ENCODE results near the gene CALB2. TPM values are rescaled to one million over a fixed set of nuclear protein-coding genes. Genes with fewer than 3 reads are reported as not detected.

Gene CALB2
- total RNA-seq, 3 donors from 2014 or later = 7.5 to 169 (median 22.2) TPM

- Histone ChIP-seq H3K27me3 (no peaks in the 10 kb centered on the region), H3K27ac (no peak overlapping the region), H3K4me3 (no peak overlapping the region), H3K9me3 (no peaks in the 10 kb centered on the region), H3K36me3 (no peaks in the 10 kb centered on the region), H3K4me1 (no peaks in the 10 kb centered on the region)
- peak in 1 of 2 donors; percentile 27 for DNase-seq (ENCODE audit: low spot score in 2 of 2)
- TF ChIP-seq CTCF (IDR thresholded peaks at IDR 0.05) (no peak), POLR2AphosphoS5 (IDR thresholded peaks at IDR 0.05) (no peak), POLR2A (IDR thresholded peaks at IDR 0.05) (no peak)
- intact Hi-C loops (cut with DNase I; ENCODE audit: low total_unique reads) = no loop called here
Observed at GRCh38 chr16:71376465-71377157, 18.1 kb downstream of the CALB2 start.

- H3K27ac ChIP-seq = no peak overlapping the region
- no peaks in the 10 kb centered on the region for H3K36me3 ChIP-seq
- no peak for DNase-seq (ENCODE audit: low spot score in 2 of 2)
- TF ChIP-seq CTCF (IDR thresholded peaks at IDR 0.05) = no peak
- no peak for TF ChIP-seq POLR2A (IDR thresholded peaks at IDR 0.05)
- TF ChIP-seq POLR2AphosphoS5 (IDR thresholded peaks at IDR 0.05) = no peak
- no peaks in the 10 kb centered on the region for H3K27me3 ChIP-seq
- H3K9me3 ChIP-seq = no peaks in the 10 kb centered on the region
- no peaks in the 10 kb centered on the region for H3K4me1 ChIP-seq
- no peak overlapping the region for H3K4me3 ChIP-seq
- intact Hi-C loops (cut with DNase I; ENCODE audit: low total_unique reads) = no loop called here
Observed at GRCh38 chr16:71379711-71380110, 21.2 kb downstream of the CALB2 start.

GRCh38 chr16:71380831-71381230, 22.3 kb downstream of the CALB2 start:
- intact Hi-C loops (cut with DNase I; ENCODE audit: low total_unique reads) = no loop called here
- Histone ChIP-seq H3K27me3 (no peaks in the 10 kb centered on the region), H3K9me3 (no peaks in the 10 kb centered on the region), H3K4me3 (no peak overlapping the region), H3K27ac (no peak overlapping the region), H3K4me1 (no peaks in the 10 kb centered on the region), H3K36me3 (no peaks in the 10 kb centered on the region)
- DNase-seq (ENCODE audit: low spot score in 2 of 2) = no peak
- TF ChIP-seq POLR2AphosphoS5 (IDR thresholded peaks at IDR 0.05) = no peak
- no peak for TF ChIP-seq CTCF (IDR thresholded peaks at IDR 0.05)
- no peak for TF ChIP-seq POLR2A (IDR thresholded peaks at IDR 0.05)

- intact Hi-C loops (cut with DNase I; ENCODE audit: low total_unique reads) = no loop called here
- Histone ChIP-seq H3K4me1 (no peaks in the 10 kb centered on the region), H3K36me3 (no peaks in the 10 kb centered on the region), H3K4me3 (no peak overlapping the region), H3K27me3 (no peaks in the 10 kb centered on the region), H3K9me3 (no peaks in the 10 kb centered on the region), H3K27ac (peak overlapping the region; percentile 43 to 70)
- TF ChIP-seq POLR2AphosphoS5 (IDR thresholded peaks at IDR 0.05) (no peak), CTCF (IDR thresholded peaks at IDR 0.05) (no peak), POLR2A (IDR thresholded peaks at IDR 0.05) (no peak)
- DNase-seq (ENCODE audit: low spot score in 2 of 2) = peak in 1 of 2 donors; percentile 58
Observed at GRCh38 chr16:71383054-71383773, 24.7 kb downstream of the CALB2 start.

GRCh38 chr16:71384073-71384724, 25.7 kb downstream of the CALB2 start:
- intact Hi-C loops (cut with DNase I; ENCODE audit: low total_unique reads) = no loop called here
- H3K27ac ChIP-seq = peak overlapping the region in 1 of 2 donors; percentile 25
- no peak overlapping the region for H3K4me3 ChIP-seq
- TF ChIP-seq POLR2A (IDR thresholded peaks at IDR 0.05) (no peak), POLR2AphosphoS5 (IDR thresholded peaks at IDR 0.05) (no peak), CTCF (IDR thresholded peaks at IDR 0.05) (no peak)
- no peaks in the 10 kb centered on the region for H3K9me3 ChIP-seq
- no peaks in the 10 kb centered on the region for H3K36me3 ChIP-seq
- H3K4me1 ChIP-seq = no peaks in the 10 kb centered on the region
- no peaks in the 10 kb centered on the region for H3K27me3 ChIP-seq
- DNase-seq (ENCODE audit: low spot score in 2 of 2) = no peak
